Epithelial cell of umbilical artery (primary cell): ENCODE measurements around the gene TXNDC16. TPM values are rescaled to one million over a fixed set of nuclear protein-coding genes. Genes with fewer than 3 reads are reported as not detected.

ENCODE experiments used
- total RNA-seq: library from RNA; depleted of rRNA; stranded (reverse); fragments of >200 nt; gene quantifications from 2 replicates; pipeline ENCODE4 v1.2.3, GENCODE V29; 2014

Gene TXNDC16, protein sequence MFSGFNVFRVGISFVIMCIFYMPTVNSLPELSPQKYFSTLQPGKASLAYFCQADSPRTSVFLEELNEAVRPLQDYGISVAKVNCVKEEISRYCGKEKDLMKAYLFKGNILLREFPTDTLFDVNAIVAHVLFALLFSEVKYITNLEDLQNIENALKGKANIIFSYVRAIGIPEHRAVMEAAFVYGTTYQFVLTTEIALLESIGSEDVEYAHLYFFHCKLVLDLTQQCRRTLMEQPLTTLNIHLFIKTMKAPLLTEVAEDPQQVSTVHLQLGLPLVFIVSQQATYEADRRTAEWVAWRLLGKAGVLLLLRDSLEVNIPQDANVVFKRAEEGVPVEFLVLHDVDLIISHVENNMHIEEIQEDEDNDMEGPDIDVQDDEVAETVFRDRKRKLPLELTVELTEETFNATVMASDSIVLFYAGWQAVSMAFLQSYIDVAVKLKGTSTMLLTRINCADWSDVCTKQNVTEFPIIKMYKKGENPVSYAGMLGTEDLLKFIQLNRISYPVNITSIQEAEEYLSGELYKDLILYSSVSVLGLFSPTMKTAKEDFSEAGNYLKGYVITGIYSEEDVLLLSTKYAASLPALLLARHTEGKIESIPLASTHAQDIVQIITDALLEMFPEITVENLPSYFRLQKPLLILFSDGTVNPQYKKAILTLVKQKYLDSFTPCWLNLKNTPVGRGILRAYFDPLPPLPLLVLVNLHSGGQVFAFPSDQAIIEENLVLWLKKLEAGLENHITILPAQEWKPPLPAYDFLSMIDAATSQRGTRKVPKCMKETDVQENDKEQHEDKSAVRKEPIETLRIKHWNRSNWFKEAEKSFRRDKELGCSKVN
- total RNA-seq, result 2.3 and 3.5 TPM in 2 replicates

DNA sequence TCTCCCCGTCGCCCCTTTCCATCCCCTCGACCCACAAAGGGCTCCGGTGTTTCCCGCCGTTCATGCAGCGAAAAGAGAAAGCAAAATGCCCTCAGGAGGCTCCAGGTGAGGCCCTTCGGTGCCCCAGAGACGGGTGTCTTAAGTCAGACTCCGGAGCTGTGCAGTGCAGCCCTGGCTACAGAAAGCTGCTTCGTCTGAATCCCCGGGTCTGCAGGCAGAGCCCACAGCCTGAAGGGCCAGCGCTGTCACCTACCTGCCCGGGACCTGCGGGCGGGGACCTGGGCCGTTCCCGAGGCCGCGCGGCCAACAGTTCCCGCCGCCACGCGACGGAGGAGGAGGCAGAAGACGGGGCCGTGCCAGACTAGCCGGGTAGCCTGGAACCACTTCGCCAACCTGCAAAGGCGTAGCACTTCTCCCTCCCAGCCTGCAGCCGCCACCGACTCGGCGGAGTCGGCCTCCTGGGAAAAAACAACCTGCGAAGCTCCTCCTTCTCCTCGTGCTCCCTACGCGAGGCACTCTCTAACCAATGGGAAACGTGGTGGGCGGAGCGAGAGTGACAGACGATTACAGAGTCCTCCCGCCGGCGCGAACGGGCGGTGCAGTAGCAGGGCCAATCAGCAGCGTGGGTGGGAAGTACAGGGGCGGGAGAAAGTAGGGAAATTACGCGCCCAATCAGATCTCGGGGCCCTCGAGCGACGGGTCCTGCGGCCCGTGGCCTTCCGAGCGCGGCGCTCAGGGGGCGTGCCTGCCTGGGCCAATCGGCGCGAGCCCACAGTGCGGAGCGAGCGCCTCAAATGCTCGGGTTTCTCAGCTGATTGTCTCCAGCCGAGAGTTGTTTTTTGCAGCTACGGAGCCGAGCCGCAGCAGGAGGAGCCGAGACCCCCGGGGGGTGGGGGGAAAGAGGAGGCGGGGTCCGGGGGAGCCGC, at the start of gene TXNDC16, which contains the start of gene GPR137C:
TSS of gene TXNDC16 (minus strand) at position 443 of the 926 bp plus-strand sequence. CDS start 8,948 bp downstream, outside the sequence.
TSS of gene GPR137C (plus strand) at position 774 of the 926 bp plus-strand sequence. CDS start 312 bp downstream, outside the sequence.

Other genes starting within 250 kb of the TXNDC16 start
- gene PTGER2, start 238.2 kb downstream of the TXNDC16 start, total RNA-seq, result under 0.01 and 0.76 TPM in 2 replicates
- gene GPR137C, start 331 bp upstream of the TXNDC16 start, total RNA-seq, result 0.65 and 1.4 TPM in 2 replicates
- gene ERO1A, start 143.1 kb upstream of the TXNDC16 start, total RNA-seq, result 91.6 and 96.7 TPM in 2 replicates
- gene PSMC6, start 154.7 kb upstream of the TXNDC16 start, total RNA-seq, result 126 and 176 TPM in 2 replicates
- gene STYX, start 177.7 kb upstream of the TXNDC16 start, total RNA-seq, result 25.7 TPM in 2 replicates
- gene GNPNAT1, start 239.1 kb upstream of the TXNDC16 start, total RNA-seq, result 44.2 and 46.2 TPM in 2 replicates